BLaER1 treated with 17β-estradiol and CSF1 and Interleukin-3, amounts not matched to agents 10 nM and 100 nM (cell line): ENCODE measurements around the gene RAB36.

Source experiments
- H3K27ac ChIP-seq, 11 experiments: shearing (Covaris generic); formaldehyde crosslinking; 2 replicates each; pipeline ENCODE4 v1.8.1; 2022
- H3K27me3 ChIP-seq, 11 experiments: shearing (Covaris generic); formaldehyde crosslinking; 2 replicates each; pipeline ENCODE4 v1.8.1; 2022
- H3K36me3 ChIP-seq, 11 experiments: shearing (Covaris generic); formaldehyde crosslinking; 2 replicates each; pipeline ENCODE4 v1.8.1; 2022
- H3K4me1 ChIP-seq, 10 experiments: shearing (Covaris generic); formaldehyde crosslinking; 2 replicates each; pipeline ENCODE4 v1.8.1; 2022
- H3K4me2 ChIP-seq, 11 experiments: shearing (Covaris generic); formaldehyde crosslinking; 2 replicates each; pipeline ENCODE4 v1.8.1; 2022
- H3K4me3 ChIP-seq, 10 experiments: shearing (Covaris generic); formaldehyde crosslinking; 2 replicates each; pipeline ENCODE4 v1.8.1; 2022
- H3K9ac ChIP-seq, 11 experiments: shearing (Covaris generic); formaldehyde crosslinking; 2 replicates each; pipeline ENCODE4 v1.8.1; 2022
- H3K9me3 ChIP-seq, 11 experiments: shearing (Covaris generic); formaldehyde crosslinking; replicated peaks in 1 of 11; 2 replicates each; pipeline ENCODE4 v1.8.1; 2022
- H4K20me1 ChIP-seq, 11 experiments: shearing (Covaris generic); formaldehyde crosslinking; 2 replicates each; pipeline ENCODE4 v1.8.1; 2022
- Cebpa-rat ChIP-seq, 11 experiments: shearing (Covaris generic); IDR thresholded peaks; 2 replicates each; pipeline ENCODE4 v1.8.1; 2022

The RAB36 gene

GRCh38 chr22:23144932-23145877 is at the start of gene RAB36:
TSS of gene RAB36 (plus strand) at chr22:23145477. CDS start at chr22:23146617, 1,140 bp downstream.
- H3K9ac ChIP-seq, result peak within 1 kb of the TSS; percentile 54 to 77 (median 66)
- no peaks in the 10 kb centered on the region for H3K27me3 ChIP-seq
- H3K36me3 ChIP-seq, result no peaks in the 10 kb centered on the region
- peaks cover 32 to 72% (median 63%) of the 10 kb centered on the region in 10 experiments for H3K4me1 ChIP-seq
- peak within 1 kb of the TSS in 10 of 11 experiments; percentile 21 to 79 (median 62); a peak in 18 of 22 replicates for H3K27ac ChIP-seq
- peak within 1 kb of the TSS; percentile 78 to 97 (median 94) for H3K4me2 ChIP-seq
- TF ChIP-seq Cebpa-rat (IDR thresholded peaks at IDR 0.05), result no peak
- 0 out of 22 replicates have a peak, but pooled peaks cover 0 to 3% (median 0%) of the 10 kb centered on the region in 11 experiments for H4K20me1 ChIP-seq
- peak within 1 kb of the TSS; percentile 27 to 65 (median 56); a peak in 19 of 20 replicates for H3K4me3 ChIP-seq
- no peaks in the 10 kb centered on the region for H3K9me3 ChIP-seq

- Histone ChIP-seq H3K4me1 (peaks cover 0 to 62% (median 38%) of the 10 kb centered on the region in 10 experiments; a peak in 12 of 20 replicates), H3K9me3 (no peaks in the 10 kb centered on the region), H4K20me1 (peaks cover 0 to 95% (median 3%) of the 10 kb centered on the region in 11 experiments; a peak in 7 of 22 replicates), H3K27ac (no peak overlapping the region), H3K4me3 (no peak overlapping the region), H3K9ac (no peak overlapping the region), H3K27me3 (no peaks in the 10 kb centered on the region), H3K36me3 (peaks cover 0 to 35% (median 0%) of the 10 kb centered on the region in 11 experiments; a peak in 7 of 22 replicates), H3K4me2 (no peak overlapping the region)
- TF ChIP-seq Cebpa-rat (IDR thresholded peaks at IDR 0.05), result no peak
Observed at GRCh38 chr22:23095733-23096342, 49.4 kb upstream of the RAB36 start.

GRCh38 chr22:23097412-23098229 is 47.7 kb upstream of the RAB36 start:
- Histone ChIP-seq H3K4me3 (no peak overlapping the region), H3K4me2 (peak overlapping the region in 3 of 11 experiments; percentile 26 to 46 (median 41); a peak in 7 of 22 replicates), H3K27me3 (no peaks in the 10 kb centered on the region), H3K9ac (no peak overlapping the region; a peak in 1 of 22 replicates), H4K20me1 (peaks cover 0 to 95% (median 0%) of the 10 kb centered on the region in 11 experiments; a peak in 7 of 22 replicates), H3K36me3 (peaks cover 0 to 47% (median 0%) of the 10 kb centered on the region in 11 experiments; a peak in 7 of 22 replicates), H3K9me3 (no peaks in the 10 kb centered on the region), H3K4me1 (peaks cover 0 to 76% (median 38%) of the 10 kb centered on the region in 10 experiments; a peak in 12 of 20 replicates), H3K27ac (no peak overlapping the region)
- no peak for TF ChIP-seq Cebpa-rat (IDR thresholded peaks at IDR 0.05)

- Histone ChIP-seq H3K4me2 (peak overlapping the region in 5 of 11 experiments; percentile 0 to 46 (median 26); a peak in 8 of 22 replicates), H3K27me3 (no peaks in the 10 kb centered on the region), H4K20me1 (peaks cover 0 to 95% (median 0%) of the 10 kb centered on the region in 11 experiments; a peak in 7 of 22 replicates), H3K9me3 (no peaks in the 10 kb centered on the region), H3K36me3 (peaks cover 0 to 47% (median 0%) of the 10 kb centered on the region in 11 experiments; a peak in 7 of 22 replicates), H3K27ac (no peak overlapping the region), H3K9ac (peak overlapping the region in 1 of 11 experiments; percentile 18; a peak in 1 of 22 replicates), H3K4me1 (peaks cover 0 to 73% (median 36%) of the 10 kb centered on the region in 10 experiments; a peak in 12 of 20 replicates), H3K4me3 (no peak overlapping the region)
- TF ChIP-seq Cebpa-rat (IDR thresholded peaks at IDR 0.05), result no peak
Observed at GRCh38 chr22:23098230-23098705, 47.0 kb upstream of the RAB36 start.

GRCh38 chr22:23098718-23099530 is 46.4 kb upstream of the RAB36 start:
- Histone ChIP-seq H4K20me1 (peaks cover 0 to 95% (median 0%) of the 10 kb centered on the region in 11 experiments; a peak in 7 of 22 replicates), H3K27ac (no peak overlapping the region), H3K36me3 (peaks cover 0 to 47% (median 0%) of the 10 kb centered on the region in 11 experiments; a peak in 7 of 22 replicates), H3K27me3 (no peaks in the 10 kb centered on the region), H3K4me3 (no peak overlapping the region), H3K4me1 (peaks cover 0 to 66% (median 30%) of the 10 kb centered on the region in 10 experiments; a peak in 12 of 20 replicates), H3K9me3 (no peaks in the 10 kb centered on the region), H3K4me2 (peak overlapping the region in 7 of 11 experiments; percentile 24 to 64 (median 37); a peak in 12 of 22 replicates), H3K9ac (peak overlapping the region in 2 of 11 experiments; percentile 28 to 29; a peak in 1 of 22 replicates)
- TF ChIP-seq Cebpa-rat (IDR thresholded peaks at IDR 0.05), result no peak

GRCh38 chr22:23099531-23099804 is 45.8 kb upstream of the RAB36 start:
- H3K4me1 ChIP-seq, result peaks cover 0 to 61% (median 24%) of the 10 kb centered on the region in 10 experiments; a peak in 11 of 20 replicates
- no peak overlapping the region for H3K27ac ChIP-seq
- H3K27me3 ChIP-seq, result no peaks in the 10 kb centered on the region
- H3K4me3 ChIP-seq, result no peak overlapping the region
- H3K36me3 ChIP-seq, result peaks cover 0 to 47% (median 0%) of the 10 kb centered on the region in 11 experiments; a peak in 7 of 22 replicates
- TF ChIP-seq Cebpa-rat (IDR thresholded peaks at IDR 0.05), result no peak
- H3K4me2 ChIP-seq, result peak overlapping the region in 7 of 11 experiments; percentile 24 to 64 (median 37); a peak in 11 of 22 replicates
- peaks cover 0 to 91% (median 0%) of the 10 kb centered on the region in 11 experiments; a peak in 7 of 22 replicates for H4K20me1 ChIP-seq
- no peaks in the 10 kb centered on the region for H3K9me3 ChIP-seq
- H3K9ac ChIP-seq, result peak overlapping the region in 2 of 11 experiments; percentile 28 to 29; a peak in 1 of 22 replicates

GRCh38 chr22:23100124-23100801 is 45.0 kb upstream of the RAB36 start:
- H3K9ac ChIP-seq, result no peak overlapping the region
- peak overlapping the region in 2 of 11 experiments; percentile 46 to 54; a peak in 2 of 22 replicates for H3K4me2 ChIP-seq
- no peaks in the 10 kb centered on the region for H3K9me3 ChIP-seq
- H3K4me1 ChIP-seq, result peaks cover 0 to 57% (median 21%) of the 10 kb centered on the region in 10 experiments; a peak in 10 of 20 replicates
- H3K4me3 ChIP-seq, result no peak overlapping the region
- no peak for TF ChIP-seq Cebpa-rat (IDR thresholded peaks at IDR 0.05)
- peaks cover 0 to 41% (median 0%) of the 10 kb centered on the region in 11 experiments; a peak in 7 of 22 replicates for H3K36me3 ChIP-seq
- no peak overlapping the region for H3K27ac ChIP-seq
- peaks cover 0 to 91% (median 0%) of the 10 kb centered on the region in 11 experiments; a peak in 7 of 22 replicates for H4K20me1 ChIP-seq
- H3K27me3 ChIP-seq, result no peaks in the 10 kb centered on the region
